SK-N-SH (cell line): ENCODE data around the gene AK6. TPM values are rescaled to one million over a fixed set of nuclear protein-coding genes. Genes with fewer than 3 reads are reported as not detected.
"Not testable (repeated sequence)": the region's sequence is repeated elsewhere in the genome, so short reads cannot be mapped to it uniquely, and the experiment has no call there.

Experiments used
- CTCF ChIA-PET: fragments of 300-600, 350-600 bp; formaldehyde crosslinking; extraction: SDS; loops from one replicate; lab custom pipeline; 2021; lab: Yijun Ruan, JAX
- POLR2A ChIA-PET: fragments of 350-600 bp; sonication (Branson Sonifier 250); formaldehyde crosslinking; extraction: SDS; loops from one replicate; lab custom pipeline; 2020; ENCODE audit warnings: antibody characterized with exemption, inconsistent platforms; lab: Yijun Ruan, JAX
- DNase-seq: peaks from one replicate; pipeline ENCODE4 v3.0.0; 2012
- H2AFZ ChIP-seq: fragments of 200-600 bp; sonication (generic); 2 replicates; pipeline ENCODE4 v1.8.1; 2016; ENCODE audit warnings: antibody characterized with exemption, mild to moderate bottlenecking, low read depth
- H3F3A ChIP-seq: fragments of 200-600 bp; sonication (generic); replicated peaks from 2 replicates; pipeline ENCODE3; 2016; ENCODE audit warnings: antibody characterized with exemption, mild to moderate bottlenecking; ENCODE audit not compliant: insufficient read depth
- H3K27ac ChIP-seq, 2 experiments: fragments of 200-500 bp in 1 of 2; fragments of 200-600 bp in 1 of 2; sonication (Bioruptor generic) in 1 of 2; sonication (generic), shearing (Covaris generic) in 1 of 2; 2 replicates each; pipeline versions ENCODE4 v1.5.1 to v1.6.1; 2014 to 2016; ENCODE audit warnings: low read depth in 2 of 2, inconsistent platforms in 1 of 2, low read length in 1 of 2, mild to moderate bottlenecking in 1 of 2, mixed read lengths in 1 of 2
- H3K27me3 ChIP-seq: fragments of 200-600 bp; sonication (generic), shearing (Covaris generic); 2 replicates; pipeline ENCODE4 v1.6.1; 2016; ENCODE audit warnings: mixed run types; ENCODE audit not compliant: insufficient read depth
- H3K36me3 ChIP-seq, 2 experiments: fragments of 200-500 bp in 1 of 2; fragments of 200-600 bp in 1 of 2; sonication (Bioruptor generic) in 1 of 2; sonication (generic) in 1 of 2; replicated peaks in 1 of 2; 2 replicates each; pipeline versions ENCODE3 to v1.5.1; 2014 to 2016; ENCODE audit warnings: low read length in 1 of 2, mild to moderate bottlenecking in 1 of 2; ENCODE audit not compliant: insufficient read depth in 2 of 2, control insufficient read depth in 1 of 2
- H3K4me1 ChIP-seq, 2 experiments: fragments of 200-500 bp in 1 of 2; fragments of 200-600 bp in 1 of 2; sonication (Bioruptor generic) in 1 of 2; sonication (generic), shearing (Covaris generic) in 1 of 2; 2 replicates each; pipeline versions ENCODE4 v1.5.1 to v1.6.1; 2014 to 2016; ENCODE audit warnings: low read depth in 1 of 2, low read length in 1 of 2, mixed run types in 1 of 2; ENCODE audit not compliant: insufficient read depth in 2 of 2, control insufficient read depth in 1 of 2
- H3K4me2 ChIP-seq: fragments of 200-600 bp; sonication (generic), shearing (Covaris generic); 2 replicates; pipeline ENCODE4 v1.6.1; 2017; ENCODE audit warnings: mixed run types
- H3K4me3 ChIP-seq, 2 experiments: fragments of 200-500 bp in 1 of 2; fragments of 200-600 bp in 1 of 2; sonication (Bioruptor generic) in 1 of 2; sonication (generic), shearing (Covaris generic) in 1 of 2; 2 replicates each; pipeline versions ENCODE4 v1.5.1 to v1.8.1; 2014 to 2016; ENCODE audit warnings: low read depth in 2 of 2, inconsistent platforms in 1 of 2, low read length in 1 of 2, mild to moderate bottlenecking in 1 of 2, mixed read lengths in 1 of 2, moderate library complexity in 1 of 2
- H3K79me2 ChIP-seq: fragments of 200-600 bp; sonication (generic); 2 replicates; pipeline ENCODE4 v1.8.1; 2017; ENCODE audit warnings: mild to moderate bottlenecking; ENCODE audit not compliant: insufficient read depth
- H3K9ac ChIP-seq: fragments of 200-600 bp; sonication (generic); 2 replicates; pipeline ENCODE4 v1.6.1; 2017; ENCODE audit warnings: mixed run types
- H3K9me2 ChIP-seq: fragments of 200-600 bp; sonication (generic); 2 replicates; pipeline ENCODE4 v1.6.1; 2017; ENCODE audit warnings: mixed run types
- H3K9me3 ChIP-seq: fragments of 200-600 bp; sonication (generic); 2 replicates; pipeline ENCODE4 v1.6.1; 2017; ENCODE audit warnings: mixed run types, mild to moderate bottlenecking, moderate library complexity
- H4K20me1 ChIP-seq: fragments of 200-600 bp; sonication (generic); 2 replicates; pipeline ENCODE4 v1.6.1; 2017; ENCODE audit warnings: mild to moderate bottlenecking, mixed run types; ENCODE audit not compliant: insufficient read depth
- ELF1 ChIP-seq: IDR thresholded peaks from 2 replicates; pipeline ENCODE4 v1.4.0; 2012
- JUND ChIP-seq: IDR thresholded peaks from 2 replicates; pipeline ENCODE4 v1.4.0; 2012
- NRF1 ChIP-seq: IDR thresholded peaks from 2 replicates; pipeline ENCODE4 v1.6.1; 2012; ENCODE audit warnings: low read depth, mild to moderate bottlenecking, low read length
- TCF12 ChIP-seq: IDR thresholded peaks from 2 replicates; pipeline ENCODE4 v1.4.0; 2012
- TEAD4 ChIP-seq: IDR thresholded peaks from 2 replicates; pipeline ENCODE4 v1.4.0; 2012; ENCODE audit warnings: mild to moderate bottlenecking, borderline replicate concordance; ENCODE audit not compliant: insufficient read depth
- WGBS: methylation state at CpG from one replicate; pipeline ENCODE4 v1.1.6; 2017; ENCODE audit warnings: low lambda C conversion rate; 5-methylcytosine and 5-hydroxymethylcytosine counted together
- polyA plus RNA-seq, 3 experiments: library from polyadenylated mRNA; depleted of rRNA; stranded (reverse); fragments of >200 nt; gene quantifications; 2 replicates each; pipeline ENCODE4 v1.2.3, GENCODE V29; 2012

The AK6 gene
- polyA plus RNA-seq, 1 of the 3 experiments (the other 2 are of a cell fraction) = 12.9 TPM

DNA sequence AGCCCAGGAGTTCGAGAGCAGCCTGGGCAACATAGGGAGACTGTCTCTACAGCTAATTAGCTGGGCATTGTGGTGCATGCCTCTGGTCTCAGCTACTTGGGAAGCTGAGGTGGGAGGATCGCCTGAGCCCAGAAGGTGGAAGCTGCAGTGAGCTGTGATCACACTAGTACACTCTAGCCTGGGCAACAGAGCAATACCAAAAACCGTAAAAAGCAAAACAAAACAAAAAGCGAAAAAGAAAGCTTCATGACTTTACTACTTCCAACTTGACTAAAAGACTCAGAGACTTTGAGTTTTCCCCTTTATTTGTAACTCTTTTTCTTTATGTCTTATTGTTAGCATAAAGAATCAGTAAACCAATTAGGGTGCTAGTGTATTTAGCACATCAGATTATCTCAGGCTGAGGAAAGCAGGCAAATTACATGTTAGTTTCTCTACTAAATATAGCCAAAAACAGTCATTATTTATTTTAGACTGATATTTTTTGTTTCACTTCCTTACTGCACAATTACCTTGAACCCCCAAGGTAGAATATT, 5.7 kb upstream of the AK6 start:
- 96% methylated on average over 4 of the region's 4 CpGs for WGBS
- H3K9me2 ChIP-seq = no peaks in the 10 kb centered on the region
- H3K4me1 ChIP-seq = peaks cover 7 to 9% of the 10 kb centered on the region in 2 experiments; a peak in 2 of 4 replicates
- no peak for DNase-seq
- no peak overlapping the region for H2AFZ ChIP-seq
- ChIA-PET POLR2A (no interaction called here), CTCF (no interaction called here)
- no peak overlapping the region for H3K4me2 ChIP-seq
- H3K4me3 ChIP-seq = no peak overlapping the region
- no peak for TF ChIP-seq NRF1
- no peak for TF ChIP-seq TEAD4
- no peak for TF ChIP-seq JUND
- H3K9ac ChIP-seq = no peak overlapping the region
- H3K27ac ChIP-seq = no peak overlapping the region
- peaks cover 12% of the 10 kb centered on the region for H3F3A ChIP-seq
- H3K36me3 ChIP-seq = peaks cover 39 to 48% of the 10 kb centered on the region in 2 experiments
- H4K20me1 ChIP-seq = no peaks in the 10 kb centered on the region
- H3K79me2 ChIP-seq = peaks cover 42% of the 10 kb centered on the region
- no peaks in the 10 kb centered on the region for H3K27me3 ChIP-seq
- H3K9me3 ChIP-seq = no peaks in the 10 kb centered on the region

DNA sequence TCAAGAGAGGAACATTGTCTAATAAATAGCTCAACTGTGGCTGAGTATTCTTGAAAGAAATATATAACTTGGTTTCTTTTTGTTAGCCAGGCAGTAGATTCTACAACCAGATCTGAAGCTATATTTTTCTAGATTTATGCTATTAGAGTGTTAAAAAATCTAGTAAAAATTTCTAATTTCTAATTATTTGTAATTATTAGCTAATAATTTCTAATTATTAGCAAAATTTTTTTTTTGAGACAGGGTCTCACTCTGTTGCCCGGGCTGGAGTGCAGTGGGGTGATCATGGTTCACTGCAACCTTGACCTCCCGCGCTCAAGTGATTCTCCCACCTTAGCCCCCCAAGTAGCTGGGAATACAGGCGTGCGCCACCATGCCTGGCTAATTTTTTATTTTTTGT, 3.1 kb upstream of the AK6 start:
- H3K36me3 ChIP-seq = peaks cover 30 to 34% of the 10 kb centered on the region in 2 experiments
- TF ChIP-seq TCF12 = no peak
- TF ChIP-seq ELF1 = no peak
- TF ChIP-seq, all 33 proteins: peak for 0
- Histone ChIP-seq H4K20me1 (0 out of 2 replicates have a peak, but pooled peaks cover 6% of the 10 kb centered on the region), H3K9ac (no peak overlapping the region), H3K27ac (no peak overlapping the region), H3K4me2 (peak overlapping the region; percentile 30; the same call in 1 of the 2 replicates), H3K9me3 (no peaks in the 10 kb centered on the region), H3K79me2 (peaks cover 59% of the 10 kb centered on the region), H2AFZ (no peak overlapping the region), H3K4me3 (no peak overlapping the region), H3K27me3 (no peaks in the 10 kb centered on the region), H3K4me1 (peaks cover 7 to 13% of the 10 kb centered on the region in 2 experiments; a peak in 3 of 4 replicates), H3F3A (peaks cover 12% of the 10 kb centered on the region), H3K9me2 (no peaks in the 10 kb centered on the region)
- ChIA-PET POLR2A (no interaction called here), CTCF (interaction anchor here (0.6 to 2.1 kb wide), 3 partner anchors 11 to 279 kb away, joined by 4 to 5 read pairs (median 5); partner anchors contain the start of gene SLC30A5)
- DNase-seq = no peak
- WGBS = 98% methylated on average over 5 of the region's 5 CpGs

DNA sequence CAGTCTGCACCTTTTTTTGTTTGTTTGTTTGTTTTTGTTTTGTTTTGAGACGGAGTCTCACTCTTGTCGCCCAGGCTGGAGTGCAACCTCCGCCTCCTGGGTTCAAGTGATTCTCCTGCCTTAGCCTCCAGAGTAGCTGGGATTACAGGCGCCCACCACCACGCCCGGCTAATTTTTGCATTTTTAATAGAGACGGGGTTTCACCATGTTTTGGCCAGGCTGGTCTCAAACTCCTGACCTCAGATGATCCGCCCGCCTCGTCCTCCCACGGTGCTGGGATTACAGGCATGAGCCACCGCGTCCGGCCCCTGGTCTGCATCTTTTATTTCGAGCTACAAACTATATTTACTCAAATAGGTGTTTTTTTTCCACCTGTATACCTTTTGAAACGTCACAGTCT, 1.0 kb upstream of the AK6 start:
- H3K27ac ChIP-seq, H3F3A ChIP-seq, H4K20me1 ChIP-seq, H3K9me3 ChIP-seq, DNase-seq, H3K27me3 ChIP-seq, CTCF ChIA-PET, H3K9me2 ChIP-seq: not testable (repeated sequence)
- Histone ChIP-seq H3K79me2 (peaks cover 80% of the 10 kb centered on the region), H3K9ac (peak overlapping the region; percentile 99), H3K36me3 (peaks cover 28 to 38% of the 10 kb centered on the region in 2 experiments), H2AFZ (peak overlapping the region; percentile 85), H3K4me1 (peaks cover 7 to 13% of the 10 kb centered on the region in 2 experiments; a peak in 3 of 4 replicates), H3K4me2 (peak overlapping the region; percentile 84), H3K4me3 (peak overlapping the region; percentile 88 to 90)
- POLR2A ChIA-PET = interaction anchor here (0.5 to 0.6 kb wide), 2 partner anchors 422 to 1639 kb away, joined by 3 read pairs; no protein-coding TSS in a partner anchor
- 1% methylated on average over 16 of the region's 16 CpGs for WGBS
